NCI-H1930 (cell line): ENCODE results near the gene QSOX1.

Source experiments
- DNase-seq, 2 experiments: peaks; one replicate each; lab custom pipeline; 2025; lab: John Stamatoyannopoulos, UW

The QSOX1 gene

DNA sequence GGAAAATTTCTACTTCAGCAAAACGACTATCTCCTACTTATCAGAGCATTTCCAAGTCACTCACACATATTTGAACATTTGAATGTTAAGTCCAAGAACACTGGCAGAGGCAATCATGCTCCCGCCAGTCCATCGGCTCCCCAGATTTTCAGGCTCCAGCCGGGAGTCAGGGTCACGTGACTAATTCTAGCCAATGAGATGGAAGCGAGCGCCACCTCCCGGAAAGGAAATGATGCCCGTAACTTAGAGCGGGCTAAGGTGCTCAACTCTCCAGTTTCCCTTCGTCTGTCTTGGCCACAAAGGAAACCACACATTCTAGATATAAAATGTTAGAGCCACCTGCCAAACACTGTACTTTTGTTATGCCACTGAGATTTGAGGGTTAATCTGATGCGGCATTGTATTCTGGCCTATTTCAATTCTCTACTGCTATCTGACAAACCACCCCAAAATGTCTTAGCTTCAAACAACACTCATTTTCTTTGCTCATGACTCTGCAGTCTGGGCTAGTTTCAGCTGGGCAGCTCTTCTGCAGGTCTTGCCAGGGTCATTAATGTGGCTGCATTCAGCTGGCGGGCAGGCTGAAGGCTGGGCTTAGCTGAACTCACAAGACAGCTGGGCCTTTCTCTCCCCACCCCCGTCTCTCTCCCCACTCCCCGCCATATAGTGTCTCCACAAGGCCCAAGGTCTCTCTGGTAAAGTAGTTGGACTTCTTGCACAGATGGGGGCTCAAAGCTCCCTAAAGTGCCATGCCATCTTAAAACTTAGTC, 58.9 kb downstream of the QSOX1 start:
- no peak for DNase-seq

DNA sequence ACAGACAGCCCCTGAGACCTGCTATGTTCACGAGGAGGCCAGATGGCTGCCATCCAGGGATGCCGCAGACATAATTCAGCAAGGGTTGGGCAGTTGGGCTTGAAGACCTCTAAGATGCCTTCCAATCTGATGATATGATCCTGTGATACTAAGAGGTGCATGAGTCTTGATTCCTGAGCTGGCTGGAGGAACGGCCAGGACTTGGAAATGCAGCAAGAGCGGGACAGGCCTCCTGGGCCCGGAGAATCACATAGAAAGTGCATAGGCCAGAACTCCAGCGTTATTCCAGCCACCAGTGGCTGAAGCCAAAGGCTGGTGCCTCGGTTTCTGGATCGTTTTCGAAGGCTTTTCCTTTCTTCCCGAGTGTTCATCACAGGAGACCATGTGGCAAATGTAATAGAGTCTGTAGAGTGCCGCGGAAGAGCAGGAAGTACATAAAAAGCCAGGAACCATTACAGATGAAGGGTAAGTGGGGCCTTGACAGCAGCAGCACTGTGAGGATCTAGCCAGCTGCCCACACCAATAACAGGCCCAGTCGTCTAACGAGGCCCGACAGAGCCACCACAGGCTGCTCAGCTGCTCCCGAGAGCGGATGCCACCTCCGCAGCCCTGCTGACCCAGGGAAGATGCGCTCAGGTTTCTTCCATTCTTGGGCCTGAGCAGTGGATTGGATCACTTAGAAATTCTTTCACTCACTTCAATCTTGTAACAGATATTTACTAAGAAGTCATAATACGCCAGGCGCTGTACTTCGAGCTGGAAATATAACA, 61.4 kb downstream of the QSOX1 start:
- DNase-seq, result no peak

DNA sequence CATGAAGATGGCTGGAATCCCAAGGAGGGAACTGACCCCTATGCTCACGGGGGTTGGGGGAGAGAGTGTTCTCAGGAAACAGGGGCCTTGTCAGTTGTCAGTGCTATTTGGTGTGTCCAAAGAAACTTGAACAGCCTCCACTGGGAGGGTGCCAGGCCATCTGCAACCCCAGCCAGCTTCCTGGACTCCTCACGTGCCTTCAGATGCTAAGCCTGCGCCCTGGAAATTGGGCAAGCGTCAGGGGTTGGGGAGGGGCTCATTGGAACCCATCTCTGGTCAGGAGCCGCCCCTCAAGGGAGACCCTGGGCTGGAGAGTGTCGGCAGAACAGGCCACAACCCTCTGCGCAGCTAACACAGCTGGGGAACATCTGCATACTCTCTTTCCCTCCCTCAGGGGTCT, 62.3 kb downstream of the QSOX1 start:
- no peak for DNase-seq

DNA sequence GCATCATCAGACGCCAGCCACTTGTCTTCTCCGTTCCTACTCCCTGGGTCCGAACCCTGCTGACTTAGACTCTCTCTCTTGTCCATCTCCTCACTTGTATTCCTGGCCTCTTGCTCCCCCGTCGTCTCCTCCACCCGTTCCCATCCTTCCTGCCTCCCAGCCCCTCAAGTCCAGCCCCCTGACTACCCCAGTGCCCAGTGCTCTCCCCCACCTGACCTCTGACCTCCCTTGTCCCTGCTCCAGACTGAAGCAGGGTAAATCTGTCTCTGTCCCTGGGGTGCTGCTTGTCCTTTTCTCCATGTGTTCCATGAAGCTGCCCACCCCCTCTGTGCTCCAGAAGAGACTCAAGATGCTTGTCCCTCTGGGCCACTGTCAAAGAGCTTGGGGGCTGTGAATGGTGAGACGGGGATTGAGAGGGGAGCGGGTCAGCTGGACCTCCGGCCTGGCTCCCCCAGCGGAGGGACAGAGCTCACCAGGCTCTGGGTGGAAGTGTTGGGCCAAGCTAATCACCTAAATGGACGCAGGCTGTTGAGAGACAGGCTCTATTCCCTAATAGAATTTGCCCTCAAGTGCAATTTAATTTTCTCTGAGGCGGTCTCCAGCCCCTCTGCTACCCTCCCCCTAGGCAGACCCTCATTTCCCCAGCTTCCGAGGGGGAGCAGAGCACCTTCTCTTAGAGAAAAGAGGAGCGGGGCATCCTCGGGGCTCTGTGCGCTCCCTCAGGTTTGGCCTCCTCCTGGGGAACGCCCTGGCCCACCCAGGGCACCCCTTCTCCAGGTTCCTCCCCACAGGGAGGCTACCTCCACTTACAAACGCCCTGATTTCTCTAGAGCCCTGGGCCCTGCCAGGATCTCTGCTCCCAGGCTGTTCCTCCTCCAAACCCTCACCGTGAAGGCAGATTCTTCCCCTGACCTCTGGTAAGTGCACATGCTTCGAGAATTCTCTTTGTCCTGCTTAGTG, 64.4 kb downstream of the QSOX1 start:
- DNase-seq, result no peak

DNA sequence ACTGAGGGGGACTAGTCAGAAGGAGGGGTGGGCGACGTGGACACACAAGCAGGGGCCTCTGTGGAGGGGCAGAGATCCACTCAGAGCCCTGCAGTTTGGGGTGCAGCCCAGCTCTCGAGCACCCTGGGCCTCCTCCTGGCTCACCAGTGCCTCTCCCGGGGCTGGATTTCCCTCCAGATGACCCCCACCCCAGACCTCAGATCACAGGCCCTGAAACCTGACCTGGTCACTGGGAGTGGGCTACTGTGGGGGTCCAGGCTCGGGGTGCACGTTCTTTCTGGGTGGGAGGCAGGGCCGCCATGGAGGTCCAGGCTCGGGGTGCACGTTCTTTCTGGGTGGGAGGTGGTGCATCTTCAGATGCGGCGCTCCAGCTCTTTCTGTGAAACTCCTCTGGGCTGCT, 65.1 kb downstream of the QSOX1 start:
- DNase-seq, result no peak

DNA sequence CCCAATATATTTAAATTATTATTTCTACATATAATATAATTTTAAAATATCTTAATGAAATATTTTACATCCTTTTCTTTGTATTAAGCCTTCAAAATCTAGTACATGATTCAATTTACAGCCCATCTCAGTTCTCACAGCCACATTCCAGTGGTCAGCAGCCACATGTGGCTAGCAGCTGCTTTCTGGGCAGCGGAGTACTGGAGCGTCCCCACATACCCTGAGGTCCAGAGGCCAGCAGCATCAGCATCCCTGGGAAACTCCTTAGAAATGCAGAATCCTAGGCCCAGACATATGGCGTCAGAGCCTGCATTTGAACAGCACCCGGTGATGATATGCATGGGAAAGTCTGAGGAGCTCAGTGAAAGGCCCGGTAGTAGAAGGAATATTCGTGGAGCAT, 66.8 kb downstream of the QSOX1 start:
- no peak for DNase-seq

DNA sequence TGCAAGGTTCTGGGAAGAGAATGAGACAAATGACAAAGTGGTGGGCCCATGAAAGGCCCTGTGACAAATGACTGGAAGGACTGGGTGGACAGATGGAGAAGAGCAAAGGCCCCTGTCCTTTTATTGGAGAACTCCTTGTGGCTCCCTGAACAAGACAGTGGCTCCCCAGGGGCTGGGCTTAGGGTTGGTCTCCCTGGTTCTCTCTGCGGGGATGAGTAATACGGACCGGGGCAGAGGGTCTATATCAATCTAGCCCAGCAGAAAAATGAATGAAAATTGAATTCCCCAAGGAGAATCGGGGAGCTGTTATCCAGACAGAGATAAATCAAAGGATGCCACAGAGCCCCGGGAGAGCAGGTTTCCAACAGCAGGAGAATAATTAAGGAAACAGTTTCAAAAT, 70.2 kb downstream of the QSOX1 start:
- DNase-seq, result no peak

DNA sequence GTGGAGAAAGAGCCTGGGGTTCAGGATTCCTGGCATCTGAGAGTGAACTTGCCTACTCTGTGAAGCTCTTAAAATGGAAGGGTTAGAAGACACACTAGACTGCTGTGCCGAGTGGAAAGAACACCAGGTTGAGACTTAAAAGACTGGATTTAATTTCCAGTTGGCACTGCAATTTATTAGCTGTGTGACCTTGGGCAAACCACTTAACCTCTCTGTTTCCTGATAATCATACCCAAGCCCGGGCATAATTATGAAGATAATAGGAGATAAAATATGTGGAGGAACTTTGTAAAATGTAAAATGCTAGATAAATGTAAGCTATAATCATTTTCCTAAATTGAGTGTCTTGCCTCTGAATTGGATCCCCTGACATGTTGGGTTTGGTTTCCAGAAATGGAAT, 70.7 kb downstream of the QSOX1 start:
- no peak for DNase-seq

DNA sequence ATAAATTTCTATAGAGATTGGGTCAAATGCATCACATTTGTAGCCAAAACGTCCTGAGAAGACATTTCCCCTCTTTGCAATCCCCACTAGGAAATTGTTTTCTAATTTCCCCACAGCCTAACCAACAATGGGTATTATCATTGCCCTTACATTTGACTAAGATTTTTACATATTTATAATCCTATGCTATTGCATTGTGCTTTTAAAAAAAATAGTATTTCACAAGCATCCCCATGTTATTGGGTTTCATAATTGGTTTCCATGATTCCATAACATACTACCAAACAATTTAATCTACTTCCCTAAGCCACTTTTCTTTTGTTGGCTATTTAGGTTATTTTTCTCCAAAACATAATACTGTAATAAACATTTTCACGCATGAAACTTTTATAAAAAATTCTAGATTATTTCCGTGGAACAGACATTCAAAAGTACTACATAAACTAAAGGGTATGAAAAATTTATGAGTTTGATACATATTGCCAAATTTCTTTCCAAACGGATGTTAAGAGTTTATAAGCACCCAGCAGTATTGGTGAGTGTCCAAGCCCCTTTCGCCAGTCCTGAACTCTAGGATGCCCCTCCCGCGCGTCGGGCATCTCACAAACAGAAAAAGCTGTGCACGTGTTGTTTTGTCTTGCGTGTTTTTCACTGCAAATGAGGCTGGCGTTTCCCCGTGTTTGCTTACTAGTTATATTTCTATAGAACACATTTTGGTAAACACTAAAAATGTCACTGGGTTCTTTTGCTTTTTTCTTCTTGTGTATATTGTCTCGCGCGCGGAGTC, 73.4 kb downstream of the QSOX1 start:
- DNase-seq, result no peak

DNA sequence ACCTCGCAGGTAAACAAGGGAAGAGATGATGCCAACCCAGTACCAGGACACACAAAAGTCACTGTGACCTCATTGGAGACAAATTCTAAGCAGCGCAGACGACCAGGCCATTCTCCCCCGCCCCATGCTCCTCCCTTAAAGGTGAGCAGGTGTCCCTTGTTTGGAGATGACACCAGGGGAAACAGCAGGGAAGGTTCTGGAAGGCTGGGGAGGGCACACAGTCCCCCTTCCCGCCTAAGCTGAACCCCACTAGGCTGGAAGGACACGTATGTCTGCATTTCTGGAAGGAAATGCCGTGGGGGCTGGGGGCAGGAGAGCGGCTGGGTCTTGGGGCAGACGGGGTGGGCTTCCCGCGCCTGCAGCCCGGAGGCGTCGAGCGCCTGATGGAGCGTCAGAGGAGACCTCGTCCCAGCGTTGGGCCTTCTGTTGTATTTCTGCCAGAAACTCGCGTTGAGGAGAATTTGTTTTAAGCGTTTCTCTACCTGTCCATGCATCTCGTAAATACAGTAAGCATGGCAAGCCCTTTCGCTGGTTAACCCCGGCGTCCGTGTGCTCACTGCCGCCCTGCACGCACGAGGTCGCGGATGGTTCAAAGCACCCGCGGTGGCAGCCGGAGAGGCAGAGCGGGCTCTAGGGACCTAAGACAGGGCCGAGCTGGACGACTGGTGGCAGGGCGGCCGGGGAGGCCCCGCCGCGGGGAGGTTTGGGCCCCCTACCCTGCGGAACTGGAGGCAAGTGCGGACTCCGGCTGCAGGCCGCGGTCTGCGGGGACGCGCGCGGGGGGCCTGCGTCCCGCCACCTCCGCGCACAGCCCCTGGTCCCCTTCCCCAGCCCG, 74.2 kb downstream of the QSOX1 start:
- peak; percentile 20 to 23 for DNase-seq

DNA sequence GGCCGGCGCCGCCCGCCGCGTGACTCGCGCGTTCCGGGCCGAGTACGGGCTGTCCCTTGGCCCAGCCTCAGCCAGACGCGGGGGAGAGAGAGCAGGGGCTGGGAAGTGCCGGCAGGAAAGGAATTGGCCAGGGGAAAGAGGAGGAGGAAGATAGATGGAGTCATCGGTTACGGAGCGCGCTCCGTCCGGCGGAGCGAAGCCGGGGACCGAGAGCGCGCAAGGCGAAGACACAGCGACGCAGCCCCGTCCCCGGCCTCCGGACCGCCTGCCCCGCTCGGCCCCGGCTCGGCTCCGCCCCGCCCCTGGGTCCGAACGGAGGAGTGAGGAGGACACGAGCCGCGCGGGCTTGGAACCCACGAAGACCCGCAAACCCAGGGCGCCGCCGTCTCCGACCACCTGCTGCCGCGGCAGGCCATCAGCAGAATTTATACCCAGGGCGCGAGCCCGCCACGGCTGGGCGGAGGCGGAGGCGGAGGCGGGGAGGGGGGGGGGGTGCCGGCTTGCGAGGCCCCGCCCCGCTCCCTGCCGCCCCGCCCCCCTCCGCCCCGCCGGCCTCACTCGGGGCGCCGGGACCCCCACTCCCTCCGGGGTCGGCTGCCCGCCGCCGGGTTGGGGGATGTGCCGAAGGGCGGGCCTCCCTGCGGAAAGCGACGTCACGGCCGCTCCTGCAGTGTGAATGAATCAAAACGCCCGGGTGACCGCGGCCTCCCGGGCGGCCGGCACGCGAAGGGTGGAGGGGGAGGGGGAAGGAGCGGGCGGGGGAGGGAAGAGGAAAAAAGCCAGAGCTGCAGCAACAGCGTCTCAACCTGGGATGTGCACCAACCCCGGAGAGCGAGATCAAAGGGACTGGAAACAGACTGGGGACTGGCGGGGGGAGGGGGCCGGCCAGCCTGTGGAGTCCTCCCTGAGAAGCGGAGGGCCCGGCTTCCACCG, 75.1 kb downstream of the QSOX1 start, which contains the start of gene LHX4:
Gene LHX4 (plus strand): TSS at position 782 of the 933 bp plus-strand sequence. CDS start 266 bp downstream, outside the sequence.
- DNase-seq, result peak in 1 of 2 experiments; percentile 47

DNA sequence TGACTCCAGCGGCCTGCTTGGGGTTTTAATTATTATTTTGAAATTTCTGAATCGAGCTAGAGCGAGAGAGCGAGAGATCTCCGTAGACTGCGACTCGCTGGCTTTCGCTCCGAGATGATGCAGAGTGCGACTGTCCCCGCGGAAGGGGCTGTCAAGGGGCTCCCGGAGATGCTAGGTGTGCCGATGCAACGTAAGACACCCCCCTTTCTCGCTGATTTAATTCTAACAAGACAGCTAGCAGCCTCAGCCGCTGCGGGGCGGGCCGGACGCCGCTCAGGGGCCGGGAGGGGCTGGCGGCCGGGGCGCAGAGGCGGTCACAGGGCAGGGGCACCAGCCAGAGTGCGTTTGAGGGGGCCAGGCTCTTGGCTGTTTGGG, 75.7 kb downstream of the QSOX1 start:
- no peak for DNase-seq

DNA sequence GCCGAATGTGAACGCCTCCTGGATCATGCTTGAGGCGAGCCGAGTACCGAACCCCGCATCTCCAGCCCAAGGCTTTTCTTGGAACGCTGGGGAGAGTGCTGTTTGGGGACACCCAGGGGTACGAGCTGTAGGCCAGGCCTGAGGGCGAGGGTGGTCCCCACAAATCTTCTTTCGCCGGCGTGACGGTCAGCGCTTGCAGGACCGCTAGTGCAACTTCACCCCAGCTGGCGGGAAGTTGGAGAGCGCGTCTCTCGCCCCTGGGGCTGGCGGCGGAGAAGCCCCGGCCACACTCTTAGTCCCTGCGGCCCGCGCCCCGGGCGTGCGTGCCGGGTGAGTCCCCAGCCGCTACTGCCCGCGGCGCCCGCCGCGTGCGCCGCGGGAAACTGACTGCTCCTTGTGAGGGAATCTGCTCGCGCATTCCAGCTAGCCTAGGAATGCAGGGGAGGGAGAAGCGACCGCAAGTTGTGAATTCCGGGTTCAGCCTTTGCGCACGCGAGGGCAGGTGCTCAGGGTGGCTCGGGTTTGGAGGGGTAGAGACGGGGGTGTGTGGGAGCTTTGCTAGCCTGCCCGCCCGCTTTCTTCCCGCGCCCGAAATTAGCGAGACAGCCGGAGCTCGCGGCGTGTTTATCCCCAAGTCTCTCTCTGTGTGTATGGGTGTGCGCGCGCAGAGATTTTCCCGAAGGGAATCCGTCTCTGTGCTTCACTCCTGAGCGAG, 76.3 kb downstream of the QSOX1 start:
- no peak for DNase-seq

DNA sequence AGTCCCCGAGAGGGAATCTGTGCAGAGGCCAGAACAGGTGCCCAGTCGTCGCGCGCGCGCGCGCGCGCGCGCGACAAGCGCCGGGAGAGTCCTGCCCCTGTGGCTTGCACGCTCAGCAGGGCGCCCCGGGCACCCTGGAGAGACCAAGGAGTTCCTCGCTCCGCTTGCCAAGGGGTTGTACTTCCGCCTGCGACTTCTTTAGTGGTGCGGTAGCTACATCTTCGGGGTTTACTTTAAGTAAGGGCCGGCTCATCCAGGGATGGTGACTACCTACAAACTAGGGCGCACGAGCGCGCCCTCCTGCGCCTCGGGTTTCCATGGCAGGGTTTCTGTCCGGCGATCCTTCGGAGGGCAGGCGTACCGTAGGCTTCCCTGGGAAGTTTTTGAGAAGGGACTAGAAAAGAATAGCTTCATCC, 76.8 kb downstream of the QSOX1 start:
- peak in 1 of 2 experiments; percentile 15 for DNase-seq

DNA sequence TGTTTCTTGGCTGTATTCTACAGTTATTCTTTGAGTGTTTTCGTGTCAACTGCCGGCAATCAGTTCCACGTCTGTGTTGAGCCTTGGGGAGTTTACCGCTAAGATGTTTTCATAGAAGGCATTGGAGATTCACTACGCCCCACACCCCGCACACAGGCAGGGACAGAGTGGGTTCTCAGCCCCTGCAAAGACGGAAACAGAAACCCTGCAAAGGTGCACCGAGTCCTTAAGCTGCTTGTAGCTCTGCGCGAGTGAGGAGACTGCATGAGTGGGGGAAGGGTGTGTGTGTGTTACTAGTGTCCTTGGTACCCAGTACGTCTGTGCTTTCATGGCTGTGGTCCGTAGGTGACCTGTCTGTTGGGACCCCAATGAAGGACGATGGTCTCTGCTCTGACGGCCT, 77.3 kb downstream of the QSOX1 start:
- no peak for DNase-seq

DNA sequence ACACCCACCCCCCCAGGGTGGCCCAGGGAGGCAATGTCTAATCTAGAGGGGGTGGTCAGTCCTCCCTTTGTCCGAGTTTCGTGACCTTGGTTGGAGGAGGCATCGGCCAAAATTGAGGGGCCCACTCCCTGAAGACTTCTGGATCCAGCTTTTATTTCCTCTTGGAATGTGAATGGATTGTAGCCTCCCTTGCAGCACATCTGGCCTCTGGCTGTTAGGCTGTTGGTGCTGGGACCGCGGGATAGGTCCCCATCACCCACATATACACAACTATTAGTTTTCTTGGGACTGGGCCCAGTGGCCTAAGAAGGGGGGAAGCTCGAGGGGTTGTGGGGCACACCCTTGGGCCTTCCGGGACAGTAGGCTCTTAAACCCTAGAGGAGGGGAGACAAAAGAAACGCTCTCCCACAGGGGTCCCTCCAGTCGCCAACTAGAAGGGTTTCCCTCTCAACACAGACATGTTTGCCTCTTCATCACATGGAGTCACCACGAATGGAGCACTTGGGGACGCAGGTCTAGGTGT, 77.9 kb downstream of the QSOX1 start:
- DNase-seq, result no peak

DNA sequence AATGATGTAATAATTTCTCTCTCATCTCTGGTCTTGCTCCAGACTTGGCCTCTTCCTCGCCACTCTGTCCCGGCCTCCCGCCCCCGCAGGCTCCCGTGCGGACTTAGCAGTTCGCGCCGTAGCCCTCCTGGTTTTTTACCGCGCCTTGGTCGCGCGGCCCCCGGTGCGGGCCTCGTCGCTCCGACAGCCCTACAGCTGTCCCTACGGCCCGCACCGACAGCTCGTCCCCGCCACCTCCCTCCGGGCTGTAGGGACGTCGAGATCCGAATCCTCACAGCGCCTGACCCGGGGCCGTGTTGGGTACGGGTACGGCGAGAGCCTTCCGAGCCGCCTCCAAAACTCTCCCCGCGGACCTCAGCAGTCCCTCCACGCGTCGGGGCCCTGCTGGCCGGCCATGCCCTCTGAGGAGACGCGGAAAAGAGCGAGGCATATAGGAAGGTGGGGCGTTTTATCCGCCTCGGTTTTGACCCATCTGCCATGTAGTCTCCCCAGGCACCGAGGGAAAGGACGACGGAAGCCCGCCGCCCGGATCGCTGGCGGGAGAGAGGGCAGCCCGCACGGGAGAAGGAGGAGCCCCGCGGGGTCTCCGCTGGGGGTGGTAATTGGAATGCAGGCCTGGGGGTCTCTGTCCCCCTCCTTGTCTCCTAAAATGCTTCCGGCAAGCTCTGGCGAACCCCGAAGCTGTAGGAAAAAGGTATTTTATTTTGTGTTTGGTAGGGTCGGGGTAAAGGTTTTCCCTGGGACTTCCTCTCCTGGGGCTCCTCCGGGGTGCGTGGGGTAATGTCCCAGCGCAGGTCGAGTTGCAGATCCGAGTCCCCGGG, 78.7 kb downstream of the QSOX1 start:
- DNase-seq, result no peak
